ENCODE data around the gene TSC22D4.

The TSC22D4 gene

GRCh38 chr7:100475549-100475948 is 3.5 kb downstream of the TSC22D4 start:
- peaks cover 10% of the 10 kb centered on the region for H3K79me1 ChIP-seq (ENCODE audit: low read length)
- no peak overlapping the region for H3K14ac ChIP-seq (ENCODE audit: low read length)
- H4K8ac ChIP-seq (ENCODE audit: low read depth, low read length): no peak overlapping the region
- no peak overlapping the region for H3K23ac ChIP-seq (ENCODE audit: low read length)
- no peak overlapping the region for H2BK5ac ChIP-seq (ENCODE audit: low read depth, low read length, poor library complexity)
- H3K9ac ChIP-seq (ENCODE audit: low read length): no peak overlapping the region
- H3K9me3 ChIP-seq (ENCODE audit: insufficient read depth, low read depth, low read length): no peaks in the 10 kb centered on the region
- H3K18ac ChIP-seq (ENCODE audit: low read length): no peak overlapping the region
- no peak overlapping the region for H2AK5ac ChIP-seq (ENCODE audit: low read length)
- no peak overlapping the region for H3K27ac ChIP-seq (ENCODE audit: low read depth, low read length)
- no peak overlapping the region for H3K4ac ChIP-seq (ENCODE audit: low read depth, low read length)
- H3K4me1 ChIP-seq (ENCODE audit: control insufficient read depth in 1 of 2, insufficient read depth in 2 of 2, low read length in 2 of 2): peaks cover 13 to 18% of the 10 kb centered on the region in 2 experiments
- H4K12ac ChIP-seq (ENCODE audit: low read depth, low read length): no peak overlapping the region
- no peak overlapping the region for H4K91ac ChIP-seq (ENCODE audit: low read depth, low read length)
- H3K4me2 ChIP-seq (ENCODE audit: low read length): no peak overlapping the region
- H3K4me3 ChIP-seq (ENCODE audit: low read depth, low read length): no peak overlapping the region
- no peak overlapping the region for H2BK120ac ChIP-seq (ENCODE audit: insufficient read depth, low read length, poor library complexity)
- H3K36me3 ChIP-seq (ENCODE audit: control insufficient read depth in 1 of 2, insufficient read depth in 2 of 2, low read length in 2 of 2): peaks cover 24 to 29% of the 10 kb centered on the region in 2 experiments
- WGBS (ENCODE audit: extremely low coverage, insufficient coverage, insufficient read length): no CpG with 5 or more reads among the region's 9 CpGs
- no peaks in the 10 kb centered on the region for H3K27me3 ChIP-seq (ENCODE audit: insufficient read depth, low read length)
- no peak overlapping the region for H2AFZ ChIP-seq (ENCODE audit: insufficient read depth, low read length, poor library complexity)
- DNase-seq: no peak
- H2BK12ac ChIP-seq (ENCODE audit: low read length): no peak overlapping the region
- H3K79me2 ChIP-seq (ENCODE audit: control insufficient read depth, insufficient read depth, low read length, poor library complexity): peaks cover 15% of the 10 kb centered on the region

DNA sequence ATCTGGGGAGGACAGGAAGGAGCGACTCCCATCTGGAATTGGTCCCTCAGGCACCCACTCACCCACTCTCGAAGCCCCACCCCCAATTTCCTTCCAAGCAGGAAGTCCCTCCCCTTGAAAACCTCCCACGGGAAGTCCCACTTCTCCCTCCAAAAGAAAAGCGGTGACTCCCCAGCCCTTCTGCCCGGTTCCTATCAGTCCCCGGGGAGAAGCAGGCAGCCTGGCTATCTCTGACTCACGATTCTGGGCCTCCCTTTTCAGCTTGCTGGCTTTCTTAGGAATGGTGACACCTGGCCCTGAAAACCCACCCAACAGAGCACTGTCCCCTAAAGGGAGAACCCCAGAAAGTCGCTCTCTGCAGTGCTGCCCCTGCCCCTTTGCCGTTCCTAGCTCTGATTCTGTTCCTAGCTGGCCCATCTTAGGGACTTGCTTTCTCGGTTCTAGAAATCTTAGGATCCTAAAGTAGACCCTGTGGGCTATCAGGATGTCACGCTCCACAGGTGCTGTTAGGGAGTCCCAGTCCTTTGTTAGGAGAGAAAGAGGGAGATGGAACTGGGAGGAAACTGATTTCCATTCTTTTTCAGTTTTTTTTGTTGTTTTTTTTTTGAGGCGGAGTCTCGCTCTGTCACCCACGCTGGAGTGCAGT is 6.0 kb downstream of the TSC22D4 start:
- Histone ChIP-seq H3K23ac (ENCODE audit: low read length) (no peak overlapping the region), H2BK5ac (ENCODE audit: low read depth, low read length, poor library complexity) (no peak overlapping the region)

DNA sequence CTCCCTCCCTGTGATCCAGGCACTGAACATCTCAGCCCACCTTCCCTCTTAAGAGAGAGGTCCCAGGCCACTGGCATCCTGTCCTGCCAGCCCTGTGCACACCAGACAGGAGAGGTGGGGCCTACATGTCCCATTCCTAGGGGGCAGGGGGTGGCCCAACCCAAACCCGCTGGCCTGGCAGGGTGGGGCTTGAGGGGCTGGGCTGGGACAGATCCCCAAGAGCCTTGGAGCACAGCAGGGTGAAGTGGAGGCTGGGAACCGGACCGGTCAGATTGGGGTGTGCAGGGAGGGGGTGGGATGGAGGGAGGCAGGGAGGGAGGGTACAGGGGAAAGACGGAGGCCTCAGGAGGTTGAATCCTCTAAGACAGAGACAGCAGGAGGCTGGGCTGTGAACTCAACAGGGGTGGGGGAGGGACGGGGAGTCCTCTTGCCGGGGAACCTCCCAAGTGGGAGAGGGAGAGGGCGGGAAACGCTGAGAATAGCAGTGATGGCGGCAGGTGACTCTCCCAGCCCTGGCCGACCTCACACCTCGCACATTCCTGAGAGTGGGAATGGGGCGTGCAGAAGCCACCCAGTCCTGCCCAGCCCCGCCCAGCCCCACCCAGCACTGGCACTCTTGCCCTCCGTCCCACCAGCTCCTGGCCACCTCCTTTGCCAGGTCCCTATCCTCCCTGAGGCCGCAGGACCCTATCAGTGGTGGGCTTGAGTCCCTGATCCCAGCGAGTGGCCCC is 6.7 kb downstream of the TSC22D4 start:
- H3K79me2 ChIP-seq (ENCODE audit: control insufficient read depth, insufficient read depth, low read length, poor library complexity): peaks cover 2% of the 10 kb centered on the region
- no peaks in the 10 kb centered on the region for H3K27me3 ChIP-seq (ENCODE audit: insufficient read depth, low read length)
- H2BK120ac ChIP-seq (ENCODE audit: insufficient read depth, low read length, poor library complexity): no peak overlapping the region
- no peak overlapping the region for H3K4ac ChIP-seq (ENCODE audit: low read depth, low read length)
- no peak overlapping the region for H3K4me3 ChIP-seq (ENCODE audit: low read depth, low read length)
- H3K4me1 ChIP-seq (ENCODE audit: control insufficient read depth in 1 of 2, insufficient read depth in 2 of 2, low read length in 2 of 2): peaks cover 9 to 11% of the 10 kb centered on the region in 2 experiments
- no peak overlapping the region for H2AK5ac ChIP-seq (ENCODE audit: low read length)
- no peak overlapping the region for H4K8ac ChIP-seq (ENCODE audit: low read depth, low read length)
- H3K79me1 ChIP-seq (ENCODE audit: low read length): no peaks in the 10 kb centered on the region
- H3K23ac ChIP-seq (ENCODE audit: low read length): no peak overlapping the region
- WGBS (ENCODE audit: extremely low coverage, insufficient coverage, insufficient read length): no CpG with 5 or more reads among the region's 16 CpGs
- H2BK12ac ChIP-seq (ENCODE audit: low read length): no peak overlapping the region
- H3K4me2 ChIP-seq (ENCODE audit: low read length): no peak overlapping the region
- no peak overlapping the region for H4K91ac ChIP-seq (ENCODE audit: low read depth, low read length)
- H3K36me3 ChIP-seq (ENCODE audit: control insufficient read depth in 1 of 2, insufficient read depth in 2 of 2, low read length in 2 of 2): peaks cover 30 to 39% of the 10 kb centered on the region in 2 experiments
- H3K9ac ChIP-seq (ENCODE audit: low read length): no peak overlapping the region
- no peak overlapping the region for H4K12ac ChIP-seq (ENCODE audit: low read depth, low read length)
- H2BK5ac ChIP-seq (ENCODE audit: low read depth, low read length, poor library complexity): no peak overlapping the region
- no peaks in the 10 kb centered on the region for H3K9me3 ChIP-seq (ENCODE audit: insufficient read depth, low read depth, low read length)
- H3K18ac ChIP-seq (ENCODE audit: low read length): no peak overlapping the region
- no peak overlapping the region for H3K14ac ChIP-seq (ENCODE audit: low read length)
- H3K27ac ChIP-seq (ENCODE audit: low read depth, low read length): no peak overlapping the region
- DNase-seq: no peak
- H2AFZ ChIP-seq (ENCODE audit: insufficient read depth, low read length, poor library complexity): no peak overlapping the region

More for the DNA sequence above, 6.0 kb downstream of the TSC22D4 start:
- no peak overlapping the region for H4K91ac ChIP-seq (ENCODE audit: low read depth, low read length)
- H3K27me3 ChIP-seq (ENCODE audit: insufficient read depth, low read length): no peaks in the 10 kb centered on the region
- WGBS (ENCODE audit: extremely low coverage, insufficient coverage, insufficient read length): no CpG with 5 or more reads among the region's 14 CpGs
- no peak overlapping the region for H3K4me3 ChIP-seq (ENCODE audit: low read depth, low read length)
- peaks cover 27 to 36% of the 10 kb centered on the region in 2 experiments for H3K36me3 ChIP-seq (ENCODE audit: control insufficient read depth in 1 of 2, insufficient read depth in 2 of 2, low read length in 2 of 2)
- H3K9me3 ChIP-seq (ENCODE audit: insufficient read depth, low read depth, low read length): no peaks in the 10 kb centered on the region
- no peak overlapping the region for H3K27ac ChIP-seq (ENCODE audit: low read depth, low read length)
- H2AFZ ChIP-seq (ENCODE audit: insufficient read depth, low read length, poor library complexity): no peak overlapping the region
- no peak overlapping the region for H2BK12ac ChIP-seq (ENCODE audit: low read length)
- peaks cover 13 to 18% of the 10 kb centered on the region in 2 experiments for H3K4me1 ChIP-seq (ENCODE audit: control insufficient read depth in 1 of 2, insufficient read depth in 2 of 2, low read length in 2 of 2)
- H3K18ac ChIP-seq (ENCODE audit: low read length): no peak overlapping the region
- H3K9ac ChIP-seq (ENCODE audit: low read length): no peak overlapping the region
- no peak overlapping the region for H2BK120ac ChIP-seq (ENCODE audit: insufficient read depth, low read length, poor library complexity)
- no peak overlapping the region for H4K8ac ChIP-seq (ENCODE audit: low read depth, low read length)
- H3K4ac ChIP-seq (ENCODE audit: low read depth, low read length): no peak overlapping the region
- no peak overlapping the region for H3K14ac ChIP-seq (ENCODE audit: low read length)
- no peak overlapping the region for H2AK5ac ChIP-seq (ENCODE audit: low read length)
- peak in 1 of 2 donors; percentile 14 for DNase-seq
- no peak overlapping the region for H3K4me2 ChIP-seq (ENCODE audit: low read length)
- H3K79me2 ChIP-seq (ENCODE audit: control insufficient read depth, insufficient read depth, low read length, poor library complexity): peaks cover 7% of the 10 kb centered on the region
- no peak overlapping the region for H4K12ac ChIP-seq (ENCODE audit: low read depth, low read length)
- no peaks in the 10 kb centered on the region for H3K79me1 ChIP-seq (ENCODE audit: low read length)

GRCh38 chr7:100471021-100471420 is 8.0 kb downstream of the TSC22D4 start:
- Histone ChIP-seq H3K27me3 (ENCODE audit: insufficient read depth, low read length) (no peaks in the 10 kb centered on the region), H3K4ac (ENCODE audit: low read depth, low read length) (no peak overlapping the region), H3K9ac (ENCODE audit: low read length) (no peak overlapping the region), H3K79me1 (ENCODE audit: low read length) (no peaks in the 10 kb centered on the region), H3K23ac (ENCODE audit: low read length) (no peak overlapping the region), H2BK12ac (ENCODE audit: low read length) (no peak overlapping the region), H2BK120ac (ENCODE audit: insufficient read depth, low read length, poor library complexity) (no peak overlapping the region), H3K27ac (ENCODE audit: low read depth, low read length) (no peak overlapping the region), H4K8ac (ENCODE audit: low read depth, low read length) (no peak overlapping the region), H3K36me3 (ENCODE audit: control insufficient read depth in 1 of 2, insufficient read depth in 2 of 2, low read length in 2 of 2) (peaks cover 32 to 42% of the 10 kb centered on the region in 2 experiments), H2AK5ac (ENCODE audit: low read length) (no peak overlapping the region), H4K12ac (ENCODE audit: low read depth, low read length) (no peak overlapping the region), H3K9me3 (ENCODE audit: insufficient read depth, low read depth, low read length) (peaks cover 2% of the 10 kb centered on the region), H3K4me1 (ENCODE audit: control insufficient read depth in 1 of 2, insufficient read depth in 2 of 2, low read length in 2 of 2) (no peaks in the 10 kb centered on the region), H3K18ac (ENCODE audit: low read length) (no peak overlapping the region), H4K91ac (ENCODE audit: low read depth, low read length) (no peak overlapping the region), H3K4me3 (ENCODE audit: low read depth, low read length) (no peak overlapping the region), H3K4me2 (ENCODE audit: low read length) (no peak overlapping the region), H2AFZ (ENCODE audit: insufficient read depth, low read length, poor library complexity) (no peak overlapping the region), H3K79me2 (ENCODE audit: control insufficient read depth, insufficient read depth, low read length, poor library complexity) (no peaks in the 10 kb centered on the region), H3K14ac (ENCODE audit: low read length) (no peak overlapping the region), H2BK5ac (ENCODE audit: low read depth, low read length, poor library complexity) (no peak overlapping the region)
- WGBS (ENCODE audit: extremely low coverage, insufficient coverage, insufficient read length): no CpG with 5 or more reads among the region's 4 CpGs
- no peak for DNase-seq
